ENCODE data around the gene NKX2-2.

Gene NKX2-2

DNA sequence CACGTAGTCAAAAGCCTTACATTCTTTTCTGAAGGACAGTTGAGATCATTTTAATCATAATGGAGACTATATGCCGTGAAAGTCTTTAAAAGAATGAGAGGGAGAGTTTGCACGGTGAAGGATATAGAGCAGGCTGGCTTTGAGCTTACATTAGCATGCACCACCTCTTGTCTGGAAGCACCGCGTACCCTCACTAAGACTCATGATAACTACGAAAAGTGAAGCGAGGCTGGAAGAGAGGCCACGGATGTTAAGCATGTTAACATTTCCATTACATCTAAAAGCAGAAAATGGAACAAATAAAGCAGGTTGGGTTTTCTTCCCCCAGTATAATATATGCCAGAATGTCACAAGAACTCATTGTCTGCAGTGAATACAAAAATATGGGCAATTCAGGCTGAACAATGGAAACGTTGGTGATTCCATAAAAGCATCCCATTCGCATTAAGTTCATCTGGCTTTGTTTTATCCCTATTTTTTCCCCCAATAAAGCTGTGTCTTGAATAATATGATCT is 40.6 kb upstream of the NKX2-2 start:
- H3K36me3 ChIP-seq (ENCODE audit: control insufficient read depth in 2 of 2, insufficient read depth in 1 of 2, low read length in 2 of 2) = no peaks in the 10 kb centered on the region
- ChIA-PET POLR2A (no interaction called here), CTCF (interaction anchor here (0.6 to 0.9 kb wide), 3 partner anchors 18 to 34 kb away, joined by 3 read pairs; no protein-coding TSS in a partner anchor)
- no peak overlapping the region for H3K27ac ChIP-seq (ENCODE audit: extremely low read depth, low read depth, low read length)
- TF ChIP-seq, protein P1, sequence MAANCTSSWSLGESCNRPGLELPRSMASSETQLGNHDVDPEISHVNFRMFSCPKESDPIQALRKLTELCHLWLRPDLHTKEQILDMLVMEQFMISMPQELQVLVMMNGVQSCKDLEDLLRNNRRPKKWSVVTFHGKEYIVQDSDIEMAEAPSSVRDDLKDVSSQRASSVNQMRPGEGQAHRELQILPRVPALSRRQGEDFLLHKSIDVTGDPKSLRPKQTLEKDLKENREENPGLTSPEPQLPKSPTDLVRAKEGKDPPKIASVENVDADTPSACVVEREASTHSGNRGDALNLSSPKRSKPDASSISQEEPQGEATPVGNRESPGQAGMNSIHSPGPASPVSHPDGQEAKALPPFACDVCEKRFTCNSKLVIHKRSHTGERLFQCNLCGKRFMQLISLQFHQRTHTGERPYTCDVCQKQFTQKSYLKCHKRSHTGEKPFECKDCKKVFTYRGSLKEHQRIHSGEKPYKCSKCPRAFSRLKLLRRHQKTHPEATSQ (tag by site-specific recombination; IDR thresholded peaks at IDR 0.05) = no peak
- no peak for TF ChIP-seq ZNF658 (tag by site-specific recombination; IDR thresholded peaks at IDR 0.05)
- TF ChIP-seq ZNF350 (tag by site-specific recombination; IDR thresholded peaks at IDR 0.05) = no peak
- TF ChIP-seq GLI4 (tag by site-specific recombination; IDR thresholded peaks at IDR 0.05) = no peak
- no peak for TF ChIP-seq ZNF169 (tag by site-specific recombination; IDR thresholded peaks at IDR 0.05)
- TF ChIP-seq ZNF510 (tag by site-specific recombination; IDR thresholded peaks at IDR 0.05; ENCODE audit: insufficient replicate concordance) = no peak
- no peak for TF ChIP-seq REPIN1 (tag by site-specific recombination; IDR thresholded peaks at IDR 0.05; ENCODE audit: low read depth)
- no peak for TF ChIP-seq PRDM6 (tag by site-specific recombination; IDR thresholded peaks at IDR 0.05)
- no peak overlapping the region for H3K4me3 ChIP-seq (ENCODE audit: low read depth, low read length)
- H3K9me3 ChIP-seq (ENCODE audit: control insufficient read depth, insufficient read depth, low read depth, low read length) = no peaks in the 10 kb centered on the region
- no peaks in the 10 kb centered on the region for H3K4me1 ChIP-seq (ENCODE audit: control insufficient read depth, insufficient read depth, low read length)

- ChIA-PET CTCF (interaction anchor here (0.6 to 2.0 kb wide), 5 partner anchors 21 to 1095 kb away, joined by 3 to 10 read pairs (median 3); no protein-coding TSS in a partner anchor), POLR2A (no interaction called here)
- Histone ChIP-seq H3K4me3 (ENCODE audit: low read depth, low read length) (no peak overlapping the region), H3K36me3 (ENCODE audit: control insufficient read depth in 2 of 2, insufficient read depth in 1 of 2, low read length in 2 of 2) (no peaks in the 10 kb centered on the region), H3K4me1 (ENCODE audit: control insufficient read depth, insufficient read depth, low read length) (no peaks in the 10 kb centered on the region), H3K9me3 (ENCODE audit: control insufficient read depth, insufficient read depth, low read depth, low read length) (no peaks in the 10 kb centered on the region), H3K27ac (ENCODE audit: extremely low read depth, low read depth, low read length) (no peak overlapping the region)
- TF ChIP-seq ZNF501 (tag by site-specific recombination; IDR thresholded peaks at IDR 0.05) (no peak), ZNF214 (tag by site-specific recombination; IDR thresholded peaks at IDR 0.05; ENCODE audit: borderline replicate concordance) (no peak), GLI4 (tag by site-specific recombination; IDR thresholded peaks at IDR 0.05) (no peak), GFI1B (tag by site-specific recombination; IDR thresholded peaks at IDR 0.05) (no peak), TRIM28 (IDR thresholded peaks at IDR 0.05; ENCODE audit: borderline replicate concordance, low read length) (no peak), ZNF266 (tag by site-specific recombination; IDR thresholded peaks at IDR 0.05; ENCODE audit: low read depth) (no peak), ZIC2 (tag by site-specific recombination; IDR thresholded peaks at IDR 0.05) (no peak), ZNF112 (tag by site-specific recombination; IDR thresholded peaks at IDR 0.05) (no peak), ZFP41 (tag by site-specific recombination; IDR thresholded peaks at IDR 0.05; ENCODE audit: borderline replicate concordance) (no peak), SCRT1 (tag by site-specific recombination; IDR thresholded peaks at IDR 0.05; ENCODE audit: borderline replicate concordance) (no peak), ZNF548 (tag by site-specific recombination; IDR thresholded peaks at IDR 0.05) (no peak), KLF1 (tag by site-specific recombination; IDR thresholded peaks at IDR 0.05) (no peak), MYNN (tag by site-specific recombination; IDR thresholded peaks at IDR 0.05; ENCODE audit: borderline replicate concordance) (no peak)
These were observed 36.7 kb upstream of the NKX2-2 start for GRCh38 chr20:21550587-21550986.
